Measurements from ENCODE around the gene ZBTB14.

Gene ZBTB14

DNA sequence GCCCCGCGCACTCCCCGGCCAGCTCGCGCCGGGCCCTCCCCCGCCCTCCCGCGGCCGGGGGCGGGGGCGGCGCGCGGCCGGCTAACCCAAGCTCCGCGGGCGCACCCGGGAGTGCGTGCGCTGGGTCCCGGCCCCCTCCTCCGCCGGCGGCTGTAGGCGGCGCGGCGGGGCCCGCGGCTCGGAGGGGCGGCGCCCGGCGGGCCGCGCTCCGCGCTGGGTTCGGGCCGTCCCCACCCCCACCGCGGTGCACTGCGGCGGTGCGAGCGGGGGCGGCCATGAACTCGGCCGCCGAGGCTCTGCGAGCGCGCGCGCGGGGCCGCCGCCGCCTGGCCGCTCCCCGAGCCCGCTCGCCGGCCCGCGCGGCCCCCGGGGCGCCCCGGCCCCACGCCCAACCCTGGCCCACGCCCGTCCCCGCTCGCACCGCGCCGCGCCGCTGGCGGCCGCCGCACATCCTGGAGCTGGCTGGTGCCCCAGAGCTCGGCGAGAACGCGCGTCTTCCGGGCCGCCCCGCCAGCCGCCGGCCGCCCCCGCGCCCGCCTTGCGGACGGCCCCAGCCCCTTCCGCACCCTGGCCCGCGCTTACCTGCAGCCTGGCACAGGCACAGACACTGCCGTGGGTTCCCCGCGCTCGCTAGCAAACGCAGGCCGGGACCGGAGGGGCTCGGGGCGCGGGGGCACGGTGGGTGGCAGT, at the start of gene ZBTB14:
Gene ZBTB14, minus strand, starts transcription at position 496 of the 690 bp plus-strand sequence. CDS start 2,480 bp downstream, outside the sequence.
- peak; percentile 85 for DNase-seq

- DNase-seq: no peak
These were observed 43.8 kb upstream of the ZBTB14 start for GRCh38 chr18:5339202-5339834.

DNA sequence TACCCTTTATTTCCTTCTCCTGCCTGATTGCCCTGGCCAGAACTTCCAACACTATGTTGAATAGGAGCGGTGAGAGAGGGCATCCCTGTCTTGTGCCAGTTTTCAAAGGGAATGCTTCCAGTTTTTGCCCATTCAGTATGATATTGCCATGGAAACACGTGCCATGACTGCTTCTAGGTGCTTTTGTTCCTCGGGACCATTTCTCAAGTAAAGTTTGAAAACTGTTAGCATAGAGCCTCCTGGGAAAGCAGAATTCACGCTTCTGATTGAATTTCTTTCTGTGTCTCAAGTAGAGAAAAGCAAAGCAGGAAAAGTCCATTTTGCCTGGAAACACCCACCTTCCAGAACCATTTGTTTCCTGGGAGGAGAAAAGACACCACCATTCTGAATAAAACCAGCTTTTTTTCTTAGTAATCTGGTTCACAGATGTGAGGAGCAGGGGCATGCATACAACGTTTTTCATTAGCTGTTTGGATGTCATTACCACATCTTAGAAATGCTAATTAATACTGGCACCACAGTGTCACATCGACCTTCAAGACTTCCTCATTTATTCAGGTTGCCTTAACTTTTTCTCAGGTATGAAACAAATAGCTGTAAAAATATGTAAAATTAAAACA, 39.0 kb upstream of the ZBTB14 start:
- DNase-seq: no peak

- DNase-seq: no peak
These were observed 22.7 kb upstream of the ZBTB14 start for GRCh38 chr18:5318061-5318700.

- DNase-seq: no peak
These were observed 21.7 kb upstream of the ZBTB14 start for GRCh38 chr18:5317186-5317585.

GRCh38 chr18:5315838-5316237, 20.3 kb upstream of the ZBTB14 start:
- DNase-seq: no peak

DNA sequence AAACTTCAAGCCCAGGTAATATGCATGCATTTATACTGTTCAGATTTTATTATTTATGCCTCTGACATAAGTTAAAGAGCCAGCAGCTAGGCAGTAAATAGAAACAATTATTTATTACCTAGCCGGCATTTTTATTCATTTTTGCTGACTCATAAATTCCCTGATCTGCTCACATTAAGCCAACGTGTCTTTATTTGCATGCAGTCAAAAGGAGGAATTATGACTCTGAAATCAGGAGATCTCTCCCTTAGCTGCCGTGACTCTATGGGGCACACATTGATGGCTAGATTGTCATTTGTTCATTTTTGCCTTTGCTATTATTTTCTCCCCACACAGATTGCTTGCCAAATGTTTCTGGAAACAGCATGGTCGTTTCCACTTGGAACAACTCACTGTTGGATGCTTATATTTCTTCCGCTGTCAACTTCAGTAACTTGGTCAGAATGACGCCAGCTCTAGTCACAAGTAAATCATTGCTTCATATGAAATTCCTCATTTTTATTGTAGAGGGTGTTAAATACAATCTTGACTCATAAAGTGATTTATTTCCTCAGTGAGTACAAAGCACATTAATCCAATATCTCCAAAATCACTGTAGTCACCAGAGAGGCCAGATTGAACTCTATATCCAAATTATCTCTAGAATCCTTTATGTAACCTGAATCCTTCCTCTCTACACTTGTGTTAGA, 15.9 kb upstream of the ZBTB14 start:
- no peak for DNase-seq

DNA sequence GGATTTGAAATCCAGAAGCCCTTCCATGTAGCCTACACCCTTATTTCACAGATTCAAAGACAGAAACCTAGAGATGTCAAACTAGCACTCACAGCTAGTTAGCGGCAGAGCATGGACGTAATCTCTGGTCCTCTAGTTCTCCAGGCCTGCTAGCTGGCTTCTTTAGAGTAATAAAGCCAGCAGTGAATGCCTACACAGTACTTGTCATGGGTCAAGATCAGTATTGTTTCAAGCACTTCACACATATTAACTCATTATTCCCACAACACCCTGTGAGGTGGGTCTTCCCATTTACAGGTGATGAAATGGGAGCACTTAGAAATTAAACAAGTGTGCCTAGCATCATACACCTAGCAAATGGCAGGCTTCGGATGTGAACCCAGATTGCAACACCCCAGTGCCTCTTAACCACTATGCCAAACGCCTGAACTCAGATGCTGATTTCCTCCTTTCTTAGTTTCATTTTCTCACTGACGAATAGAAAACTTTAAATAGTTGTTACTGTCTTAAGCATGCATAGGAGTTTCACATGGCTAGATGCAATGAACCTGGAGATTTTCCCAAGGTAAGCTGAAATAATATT, 14.5 kb upstream of the ZBTB14 start:
- no peak for DNase-seq

- no peak for DNase-seq
These were observed 10.3 kb upstream of the ZBTB14 start for GRCh38 chr18:5305835-5306234.

- no peak for DNase-seq
These were observed 8.7 kb upstream of the ZBTB14 start for GRCh38 chr18:5304232-5304631.

DNA sequence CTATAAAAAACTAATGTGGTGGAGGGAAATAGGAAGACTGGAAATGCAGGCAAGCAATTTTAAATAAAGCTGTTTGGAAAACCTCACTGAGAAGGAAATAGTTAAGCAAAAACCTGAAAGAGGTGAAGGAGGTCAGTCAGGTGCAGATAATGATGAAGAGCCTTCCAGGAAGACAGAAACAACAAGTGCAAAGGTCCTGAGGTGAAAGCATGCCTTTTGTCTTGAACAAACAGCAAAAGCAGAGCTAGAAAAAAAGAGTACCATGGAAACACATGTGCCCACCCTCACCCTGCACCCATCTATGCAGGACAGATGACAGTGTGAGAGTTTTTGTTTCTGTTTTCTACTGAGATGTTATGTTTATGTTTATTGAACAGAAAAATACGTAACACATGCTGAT, 8.1 kb upstream of the ZBTB14 start:
- no peak for DNase-seq

GRCh38 chr18:5302606-5303005, 7.1 kb upstream of the ZBTB14 start:
- no peak for DNase-seq

DNA sequence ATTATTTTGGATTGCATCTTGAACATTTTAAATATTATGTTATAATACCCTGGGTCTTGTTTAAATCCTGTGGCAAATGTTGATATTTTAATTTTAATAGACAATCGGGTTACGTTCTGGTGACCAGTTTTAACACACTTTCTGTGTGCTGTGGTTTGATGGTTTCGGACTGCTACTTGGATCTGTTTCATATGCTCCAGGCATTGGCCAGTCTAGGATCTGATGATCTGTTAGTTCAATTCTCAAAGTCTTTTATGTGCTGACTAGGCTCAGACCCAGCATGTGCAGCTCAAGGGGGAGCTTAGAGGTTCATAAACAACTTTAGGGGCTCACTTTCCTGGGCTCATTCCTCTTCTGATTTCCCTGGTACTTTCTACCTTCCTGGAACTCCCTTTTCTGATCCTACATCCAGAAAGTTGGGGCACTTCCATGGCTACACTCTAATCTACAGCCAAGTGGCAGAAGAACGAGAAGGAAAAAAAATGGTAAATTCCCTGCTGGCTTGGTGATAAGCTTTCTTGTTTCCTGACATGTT, 5.0 kb upstream of the ZBTB14 start:
- no peak for DNase-seq

DNA sequence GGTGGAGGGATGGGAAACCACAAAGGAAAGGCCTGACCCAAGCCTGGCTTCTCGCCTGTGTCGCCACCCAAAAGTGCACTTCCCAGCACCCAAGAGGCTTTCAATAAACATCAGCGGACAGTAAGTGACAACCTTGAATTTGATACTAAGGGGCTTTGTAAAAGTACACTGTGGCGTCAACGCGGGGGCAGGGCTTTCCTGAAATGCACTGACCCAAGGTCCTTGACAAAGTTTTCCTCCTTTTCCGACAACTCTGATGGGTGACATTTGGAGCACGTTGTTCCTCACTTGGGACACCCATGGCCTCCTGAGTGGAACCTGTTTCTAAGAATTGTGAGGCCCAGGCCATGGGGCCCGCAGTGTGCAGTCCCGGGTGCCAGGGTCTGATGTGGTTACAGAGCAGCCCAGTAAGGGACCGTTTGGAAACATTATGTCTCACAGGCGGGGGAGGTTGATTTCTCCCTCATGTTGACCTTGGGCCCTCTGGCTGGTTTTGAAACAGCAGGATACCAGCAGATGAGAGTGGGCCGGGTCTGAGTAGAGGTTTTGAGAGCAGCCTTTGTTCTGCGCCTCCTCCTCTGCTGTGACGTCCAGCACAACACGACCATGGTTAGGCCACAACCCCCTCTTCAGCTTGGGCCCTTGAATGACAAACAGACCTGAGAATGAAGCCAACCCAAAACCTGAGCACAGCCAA, 2.8 kb upstream of the ZBTB14 start:
- no peak for DNase-seq

- no peak for DNase-seq
These were observed 2.1 kb upstream of the ZBTB14 start for GRCh38 chr18:5297597-5297996.

DNA sequence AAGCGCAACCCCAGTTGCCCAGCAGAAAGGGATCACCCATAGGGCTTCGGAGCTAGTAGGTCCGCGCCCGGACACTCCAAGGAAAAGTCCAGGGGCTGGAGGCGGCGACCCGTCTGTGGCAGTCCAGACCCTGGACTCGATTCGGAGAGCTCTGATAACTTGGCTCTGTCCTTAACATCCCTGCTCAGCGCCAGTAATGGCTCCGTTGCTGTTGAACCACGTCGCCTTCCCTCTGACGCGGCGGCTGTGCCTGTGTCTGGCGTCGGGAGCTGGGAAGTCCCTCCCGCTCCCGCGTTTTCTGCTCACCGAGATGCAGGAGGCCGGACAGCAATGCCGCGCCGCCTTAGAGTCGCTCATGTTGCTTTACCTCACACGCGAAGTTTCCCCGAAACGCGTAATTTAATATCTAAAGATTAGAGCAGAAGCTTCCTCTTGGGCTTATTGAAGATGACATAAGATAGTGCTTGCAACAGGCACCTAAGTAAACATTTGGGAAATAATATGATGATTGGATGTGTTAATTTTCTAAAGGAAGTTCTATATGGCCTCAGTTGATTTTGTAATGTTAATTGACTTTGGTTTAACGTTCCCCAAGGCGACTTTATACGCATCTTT, 1.3 kb upstream of the ZBTB14 start:
- peak; percentile 91 for DNase-seq

GRCh38 chr18:5295981-5296705, 617 bp upstream of the ZBTB14 start:
- DNase-seq: peak; percentile 99

DNA sequence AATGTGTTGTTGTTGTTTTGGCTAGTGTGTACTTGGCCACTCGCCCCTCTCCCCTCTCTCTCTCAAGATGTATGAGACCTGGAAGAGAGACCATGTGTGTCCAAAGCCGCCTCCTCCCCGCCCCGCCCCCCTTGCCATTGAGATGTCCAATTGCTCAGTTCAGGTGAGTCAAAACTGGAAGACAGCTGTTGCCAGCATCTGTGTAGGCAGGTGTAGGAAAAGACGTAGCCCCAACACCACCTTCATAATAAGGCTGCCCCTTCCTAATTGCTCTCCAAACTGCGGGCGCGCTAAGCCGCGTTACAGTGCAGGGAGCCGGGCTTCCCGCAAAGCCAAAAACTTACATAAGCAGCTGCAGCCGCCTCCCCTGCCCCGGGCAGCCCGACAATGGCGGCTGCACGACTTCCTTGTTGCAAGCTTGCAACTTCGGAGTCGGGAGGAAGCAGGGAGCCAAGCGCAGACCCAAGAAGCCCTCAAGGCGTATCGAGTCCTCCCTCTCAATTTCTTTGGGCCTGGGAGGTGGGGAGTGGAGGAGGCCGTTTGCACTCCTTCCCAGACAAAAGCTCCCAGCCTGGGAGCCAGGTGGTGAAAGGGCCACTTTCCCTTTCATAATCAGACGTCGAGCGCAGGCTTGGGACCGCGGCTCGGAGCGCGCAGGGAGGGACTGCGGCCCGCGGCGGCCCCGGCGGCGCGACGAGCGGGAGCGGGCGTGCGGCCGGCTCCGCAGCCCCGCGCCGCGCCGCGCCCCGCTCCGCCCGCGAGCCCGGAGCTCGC, 882 bp downstream of the ZBTB14 start:
- peak; percentile 72 for DNase-seq

- DNase-seq: no peak
These were observed 1.4 kb downstream of the ZBTB14 start for GRCh38 chr18:5294113-5294456.

GRCh38 chr18:5288517-5288935, 7.0 kb downstream of the ZBTB14 start:
- no peak for DNase-seq

All from COR-L47 (cell line).